GM12874 (cell line): ENCODE measurements around the gene PIM1.

ENCODE experiments used
- CTCF ChIP-seq: IDR thresholded peaks from 2 replicates; pipeline ENCODE4 v1.5.1; 2011; ENCODE audit warnings: low read depth, mild to moderate bottlenecking, control low read depth, low read length, moderate library complexity; ENCODE audit not compliant: insufficient read depth

PIM1 gene

DNA sequence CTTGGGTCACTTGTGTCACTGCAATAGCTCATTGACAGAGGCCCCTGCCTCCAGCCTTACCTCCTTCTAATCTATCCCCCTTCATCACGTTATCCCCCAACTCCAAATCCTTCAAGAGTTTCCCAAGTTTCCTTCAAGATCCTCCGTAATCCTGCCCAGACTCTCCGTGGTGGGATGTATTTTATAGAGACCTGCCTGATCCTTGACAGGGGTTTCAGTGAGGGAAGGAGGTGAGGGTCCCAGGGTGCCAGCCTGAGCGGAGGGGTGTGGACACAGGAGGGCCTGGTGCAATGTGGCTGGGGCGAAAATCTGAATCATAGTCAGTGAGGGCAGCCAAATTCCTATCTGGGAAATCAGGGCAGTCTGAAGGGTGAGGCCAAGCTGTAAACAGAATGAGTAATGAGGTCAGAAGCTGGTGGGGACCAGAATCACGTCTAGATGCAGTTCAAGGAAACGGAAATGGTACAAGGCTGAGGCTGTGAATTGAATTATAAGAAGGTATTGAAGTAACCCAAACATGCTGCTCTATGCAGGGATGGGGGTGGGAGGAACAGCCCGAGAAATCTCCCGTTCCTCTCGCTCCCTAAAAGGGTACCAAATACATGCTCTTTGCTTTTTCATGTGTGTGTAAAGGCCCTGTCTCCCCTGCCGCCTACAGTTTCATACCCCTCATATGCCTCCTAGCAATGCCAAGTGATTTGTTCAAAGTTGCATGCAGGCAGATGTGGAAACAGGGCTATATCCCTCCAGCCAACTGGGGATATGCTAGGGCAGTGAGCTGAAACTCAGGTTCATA, 35.4 kb upstream of the PIM1 start:
- no peak for TF ChIP-seq CTCF

DNA sequence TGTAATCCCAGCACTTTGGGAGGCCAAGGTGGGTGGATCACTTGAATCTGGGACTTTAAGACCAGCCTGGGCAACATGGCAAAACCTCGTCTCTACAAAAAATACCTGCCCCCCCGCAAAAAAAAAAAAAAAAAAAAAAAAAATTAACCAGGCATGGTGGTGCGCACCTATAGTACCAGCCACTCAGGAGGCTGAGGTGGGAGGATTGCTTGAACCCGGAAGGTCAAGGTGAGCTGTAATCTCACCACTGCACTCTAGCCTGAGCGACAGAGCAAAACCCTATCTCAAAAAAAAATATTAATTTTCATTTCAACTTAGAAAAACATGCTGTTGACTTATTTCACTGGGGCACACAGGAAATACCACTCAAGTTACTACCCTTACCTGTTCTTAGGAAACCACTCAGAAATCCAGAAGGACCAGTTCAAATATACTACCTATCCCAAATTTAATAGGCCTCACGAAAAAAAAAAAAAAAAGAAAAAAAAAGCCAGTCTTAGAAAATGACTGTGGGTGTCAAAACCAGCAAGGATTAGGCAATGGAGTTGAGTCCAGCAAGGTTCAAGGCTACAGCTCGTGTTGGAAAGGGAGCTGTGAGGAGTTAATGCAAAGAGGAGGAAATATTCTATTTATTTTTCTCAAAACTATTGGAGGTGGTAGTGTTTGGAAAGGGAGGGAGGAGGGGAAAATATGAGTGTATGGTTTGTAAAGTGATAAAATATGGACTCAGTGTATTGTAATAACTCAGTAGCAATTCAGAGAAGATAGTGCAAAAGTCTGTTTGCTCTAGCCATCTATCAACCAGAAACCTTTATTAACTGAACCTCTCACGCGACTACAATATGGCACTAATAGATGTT, 33.9 kb upstream of the PIM1 start:
- no peak for TF ChIP-seq CTCF

GRCh38 chr6:37136821-37137200, 33.1 kb upstream of the PIM1 start:
- no peak for TF ChIP-seq CTCF

DNA sequence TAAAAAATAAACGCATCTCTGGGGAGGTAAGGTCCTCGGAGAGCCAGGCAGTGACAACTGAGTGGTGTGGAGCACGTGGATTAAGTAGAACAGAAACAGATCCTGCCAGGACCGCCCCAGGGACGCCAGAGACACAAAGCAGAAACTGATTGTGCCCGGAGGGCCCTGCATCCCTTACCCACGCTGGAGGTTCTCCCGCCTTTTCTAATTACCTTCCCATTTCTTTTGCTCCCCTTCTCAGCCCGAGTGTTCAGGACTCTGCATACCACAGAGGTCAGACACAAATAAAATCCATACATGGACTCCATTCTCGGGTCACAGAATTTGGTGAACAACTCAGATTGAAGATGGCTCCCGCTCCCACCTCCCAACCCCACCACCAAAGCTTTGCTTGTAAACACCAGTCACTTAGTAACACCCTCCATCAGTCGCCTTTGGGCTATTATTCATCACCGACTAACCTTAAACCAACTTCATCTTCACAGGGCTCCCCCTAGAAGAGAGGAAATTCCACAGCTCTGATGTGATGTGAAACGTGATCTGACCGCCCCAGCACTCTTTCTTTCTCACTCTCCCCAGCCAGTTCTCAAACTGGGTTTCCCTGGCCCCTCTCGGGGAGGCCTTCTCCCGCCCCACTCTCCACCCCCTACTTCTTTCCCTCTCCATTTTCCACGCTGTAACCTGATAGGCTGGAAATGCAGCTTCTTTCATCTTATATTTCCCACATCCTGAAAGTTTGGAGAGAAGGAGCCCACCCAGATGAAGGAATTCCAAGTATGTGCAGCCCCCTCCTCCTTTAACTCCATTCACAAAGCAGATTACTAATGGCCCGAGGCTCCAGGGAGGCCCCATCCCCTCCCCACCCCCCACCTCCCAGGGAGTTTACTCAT, 32.5 kb upstream of the PIM1 start:
- no peak for TF ChIP-seq CTCF

DNA sequence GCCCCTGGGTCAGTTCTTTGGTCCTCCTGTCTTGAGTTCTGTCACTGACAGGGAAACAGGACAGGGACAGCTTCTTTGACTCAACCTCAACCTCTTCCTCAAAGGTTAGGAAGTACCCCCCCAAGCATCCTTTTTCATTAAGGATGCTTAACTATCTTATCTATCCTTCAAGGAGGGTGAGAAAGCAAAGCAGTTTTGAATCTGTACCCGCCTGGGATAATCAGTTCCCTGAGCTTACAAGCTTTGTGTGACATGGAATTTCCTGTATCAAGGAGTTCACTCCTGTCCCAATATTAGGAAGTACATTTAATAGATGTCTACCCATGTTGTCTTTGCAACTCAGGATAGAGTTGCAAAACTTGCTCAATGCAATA, 31.1 kb upstream of the PIM1 start:
- TF ChIP-seq CTCF: no peak

GRCh38 chr6:37139230-37139962, 30.6 kb upstream of the PIM1 start:
- TF ChIP-seq CTCF: no peak
